SK-N-SH (cell line): ENCODE measurements around the gene COL4A2.

ENCODE experiments used
- CTCF ChIP-seq: fragments of 200-600 bp; sonication (generic); IDR thresholded peaks from 2 replicates; pipeline ENCODE4 v1.6.1; 2017; ENCODE audit warnings: antibody characterized with exemption, mild to moderate bottlenecking, moderate library complexity
- EZH2phosphoT487 ChIP-seq: fragments of 200-600 bp; sonication (generic); IDR thresholded peaks from 2 replicates; pipeline ENCODE4 v1.6.1; 2017; ENCODE audit warnings: low read depth, mixed run types, mild to moderate bottlenecking, antibody characterized with exemption, moderate library complexity, borderline replicate concordance
- GABPA ChIP-seq: IDR thresholded peaks from 2 replicates; pipeline ENCODE4 v1.4.0; 2012; ENCODE audit warnings: low read depth, mild to moderate bottlenecking
- MXI1 ChIP-seq: IDR thresholded peaks from 2 replicates; pipeline ENCODE4 v1.6.1; 2012; ENCODE audit warnings: mild to moderate bottlenecking, low read depth, low read length, improper control_type of control experiment
- NFIC ChIP-seq: IDR thresholded peaks from 2 replicates; pipeline ENCODE4 v1.4.0; 2012; ENCODE audit warnings: borderline replicate concordance
- RAD21 ChIP-seq: IDR thresholded peaks from 2 replicates; pipeline ENCODE4 v1.6.1; 2012; ENCODE audit warnings: mild to moderate bottlenecking, low read length
- USF1 ChIP-seq: IDR thresholded peaks from 2 replicates; pipeline ENCODE4 v1.4.0; 2012; ENCODE audit warnings: low read depth, borderline replicate concordance
- USF2 ChIP-seq: fragments of 150-350 bp; IDR thresholded peaks from 2 replicates; pipeline ENCODE4 v1.6.1; 2017; ENCODE audit warnings: antibody characterized with exemption, low read length, low read depth, borderline replicate concordance
- YY1 ChIP-seq: IDR thresholded peaks from 2 replicates; pipeline ENCODE4 v1.4.0; 2012; ENCODE audit warnings: low read depth, mild to moderate bottlenecking

- no peak for TF ChIP-seq USF1
- TF ChIP-seq CTCF, result no peak
- no peak for TF ChIP-seq MXI1
- no peak for TF ChIP-seq RAD21
- TF ChIP-seq GABPA, result no peak
- TF ChIP-seq YY1, result no peak
- no peak for TF ChIP-seq EZH2phosphoT487
- no peak for TF ChIP-seq NFIC
- TF ChIP-seq USF2, result no peak
These were observed 73.4 kb downstream of the COL4A2 start for GRCh38 chr13:110380359-110381028.
